ENCODE measurements around the gene IKZF1. TPM values are rescaled to one million over a fixed set of nuclear protein-coding genes. Genes with fewer than 3 reads are reported as not detected.

Gene IKZF1
- total and polyA plus RNA-seq, 2 of the 4 experiments (the other 2 are of a cell fraction): not detected

DNA sequence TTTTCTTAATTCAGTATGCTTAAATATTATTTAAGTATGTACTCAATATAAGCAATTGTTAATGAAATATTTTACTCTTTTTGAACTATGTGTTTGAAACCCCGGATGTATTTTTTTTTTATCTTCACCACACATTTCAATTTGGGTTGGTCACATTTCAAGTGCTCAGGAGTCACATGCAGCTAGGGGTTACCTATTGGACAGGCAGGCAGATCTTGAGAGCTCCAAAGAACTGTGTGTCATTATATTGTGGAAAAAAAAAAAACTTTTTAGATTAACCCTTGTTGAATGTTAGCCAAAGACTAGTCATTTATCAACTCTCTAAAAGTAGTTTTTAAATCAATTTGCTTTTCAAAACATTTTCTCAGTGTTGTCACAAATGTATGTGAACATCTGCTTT lies 37.2 kb downstream of the IKZF1 start:
- no peak overlapping the region for H3K4ac ChIP-seq (ENCODE audit: low read depth, low read length)
- H2AK5ac ChIP-seq (ENCODE audit: low read depth, low read length): no peak overlapping the region
- no peaks in the 10 kb centered on the region for H3K36me3 ChIP-seq (ENCODE audit: control insufficient read depth, insufficient read depth, low read length)
- no peak overlapping the region for H2BK120ac ChIP-seq (ENCODE audit: low read depth, low read length)
- DNase-seq: no peak
- TF ChIP-seq RCOR1 (IDR thresholded peaks at IDR 0.05; ENCODE audit: insufficient replicate concordance, low read length) (no peak), BHLHE40 (IDR thresholded peaks at IDR 0.05; ENCODE audit: low read depth, low read length) (no peak), NFE2L2 (IDR thresholded peaks at IDR 0.05; ENCODE audit: low read depth, low read length) (no peak), RFX5 (IDR thresholded peaks at IDR 0.05; ENCODE audit: low read depth, low read length) (no peak), CEBPB (IDR thresholded peaks at IDR 0.05; ENCODE audit: low read depth, low read length) (no peak), SMC3 (IDR thresholded peaks at IDR 0.05; ENCODE audit: low read depth, low read length) (no peak), MXI1 (IDR thresholded peaks at IDR 0.05; ENCODE audit: borderline replicate concordance, low read depth, low read length) (no peak), MAFK (IDR thresholded peaks at IDR 0.05; ENCODE audit: low read depth, low read length) (no peak), POLR2A (IDR thresholded peaks at IDR 0.05; ENCODE audit: low read depth, low read length) (no peak), MAZ (IDR thresholded peaks at IDR 0.05; ENCODE audit: borderline replicate concordance, low read depth, low read length) (no peak), RAD21 (IDR thresholded peaks at IDR 0.05; ENCODE audit: low read length) (no peak), FOS (IDR thresholded peaks at IDR 0.05; ENCODE audit: low read depth, low read length) (no peak), CHD1 (IDR thresholded peaks at IDR 0.05; ENCODE audit: low read depth, low read length) (no peak), USF2 (IDR thresholded peaks at IDR 0.05; ENCODE audit: low read depth, low read length) (no peak)
- TF ChIP-seq, protein P1, sequence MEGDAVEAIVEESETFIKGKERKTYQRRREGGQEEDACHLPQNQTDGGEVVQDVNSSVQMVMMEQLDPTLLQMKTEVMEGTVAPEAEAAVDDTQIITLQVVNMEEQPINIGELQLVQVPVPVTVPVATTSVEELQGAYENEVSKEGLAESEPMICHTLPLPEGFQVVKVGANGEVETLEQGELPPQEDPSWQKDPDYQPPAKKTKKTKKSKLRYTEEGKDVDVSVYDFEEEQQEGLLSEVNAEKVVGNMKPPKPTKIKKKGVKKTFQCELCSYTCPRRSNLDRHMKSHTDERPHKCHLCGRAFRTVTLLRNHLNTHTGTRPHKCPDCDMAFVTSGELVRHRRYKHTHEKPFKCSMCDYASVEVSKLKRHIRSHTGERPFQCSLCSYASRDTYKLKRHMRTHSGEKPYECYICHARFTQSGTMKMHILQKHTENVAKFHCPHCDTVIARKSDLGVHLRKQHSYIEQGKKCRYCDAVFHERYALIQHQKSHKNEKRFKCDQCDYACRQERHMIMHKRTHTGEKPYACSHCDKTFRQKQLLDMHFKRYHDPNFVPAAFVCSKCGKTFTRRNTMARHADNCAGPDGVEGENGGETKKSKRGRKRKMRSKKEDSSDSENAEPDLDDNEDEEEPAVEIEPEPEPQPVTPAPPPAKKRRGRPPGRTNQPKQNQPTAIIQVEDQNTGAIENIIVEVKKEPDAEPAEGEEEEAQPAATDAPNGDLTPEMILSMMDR (conservative IDR thresholded peaks at IDR 0.05; ENCODE audit: low read depth, low read length): no peak
- TF ChIP-seq, protein P2, sequence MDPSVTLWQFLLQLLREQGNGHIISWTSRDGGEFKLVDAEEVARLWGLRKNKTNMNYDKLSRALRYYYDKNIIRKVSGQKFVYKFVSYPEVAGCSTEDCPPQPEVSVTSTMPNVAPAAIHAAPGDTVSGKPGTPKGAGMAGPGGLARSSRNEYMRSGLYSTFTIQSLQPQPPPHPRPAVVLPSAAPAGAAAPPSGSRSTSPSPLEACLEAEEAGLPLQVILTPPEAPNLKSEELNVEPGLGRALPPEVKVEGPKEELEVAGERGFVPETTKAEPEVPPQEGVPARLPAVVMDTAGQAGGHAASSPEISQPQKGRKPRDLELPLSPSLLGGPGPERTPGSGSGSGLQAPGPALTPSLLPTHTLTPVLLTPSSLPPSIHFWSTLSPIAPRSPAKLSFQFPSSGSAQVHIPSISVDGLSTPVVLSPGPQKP (IDR thresholded peaks at IDR 0.05; ENCODE audit: borderline replicate concordance, low read depth, low read length): no peak
- intact Hi-C loops (cut with micrococcal nuclease): no loop called here
- ChIA-PET POLR2A (ENCODE audit: unreplicated experiment) (no interaction called here), CTCF (no interaction called here)
- no peaks in the 10 kb centered on the region for H3K9me3 ChIP-seq (ENCODE audit: control insufficient read depth, insufficient read depth, low read length)
- H3K4me1 ChIP-seq (ENCODE audit: control insufficient read depth, insufficient read depth, low read length): no peaks in the 10 kb centered on the region
- no peak overlapping the region for H2AFZ ChIP-seq (replicated peaks; ENCODE audit: low read length, poor library complexity)
- WGBS, 2 experiments (ENCODE audit: extremely low coverage in 2 of 2, insufficient read length in 1 of 2): no CpG with 5 or more reads among the region's 1 CpG
- H3K4me2 ChIP-seq (ENCODE audit: low read depth, low read length): no peak overlapping the region
- H2BK15ac ChIP-seq (ENCODE audit: low read depth, low read length): no peak overlapping the region
- in situ Hi-C loops (cut with MboI; ENCODE audit: low sequenced_read_pairs): no loop called here
- H3K23ac ChIP-seq (ENCODE audit: low read depth, low read length): no peak overlapping the region
- H4K20me1 ChIP-seq (ENCODE audit: insufficient read depth, low read length): no peaks in the 10 kb centered on the region
- H3K56ac ChIP-seq (ENCODE audit: extremely low read depth, insufficient read depth, low read length): no peak overlapping the region
- no peak overlapping the region for H3K4me3 ChIP-seq (ENCODE audit: insufficient read depth, low read depth, low read length)
- no peak overlapping the region for H4K91ac ChIP-seq (ENCODE audit: insufficient read depth, low read depth, low read length)
- H3K18ac ChIP-seq (ENCODE audit: low read depth, low read length): no peak overlapping the region
- peaks cover 2% of the 10 kb centered on the region; the same call in 1 of the 2 replicates for H3K27me3 ChIP-seq (ENCODE audit: control insufficient read depth, insufficient read depth, low read length)
- no TSS peak for BruUV-seq (replicated peaks)
- no peak overlapping the region for H3K27ac ChIP-seq (ENCODE audit: insufficient read depth, low read length)
- no peak for ATAC-seq (ENCODE audit: low read depth)
- no peak overlapping the region for H4K8ac ChIP-seq (ENCODE audit: low read depth in 2 of 2, low read length in 2 of 2)
- H2AK9ac ChIP-seq (replicated peaks; ENCODE audit: low read depth, low read length, poor library complexity): no peak overlapping the region
- no peak overlapping the region for H2BK5ac ChIP-seq (ENCODE audit: low read depth, low read length, poor library complexity, severe bottlenecking)
- no peak overlapping the region for H4K5ac ChIP-seq (ENCODE audit: low read depth, low read length)
- no peak overlapping the region for H3K9ac ChIP-seq (ENCODE audit: low read depth, low read length)
- dilution Hi-C loops (cut with HindIII; ENCODE audit: low sequenced_read_pairs, unreplicated experiment): no loop called here
- H3K79me1 ChIP-seq (ENCODE audit: low read depth in 1 of 2, low read length in 2 of 2): no peaks in the 10 kb centered on the region
- no peak overlapping the region for H2BK20ac ChIP-seq (ENCODE audit: low read depth, low read length)
- no peak overlapping the region for H3K14ac ChIP-seq (replicated peaks; ENCODE audit: low read depth, low read length)
- H3K9me1 ChIP-seq (ENCODE audit: insufficient read depth, low read length): no peaks in the 10 kb centered on the region
